Panc1 (cell line): ENCODE data around the gene NQO1. TPM values are rescaled to one million over a fixed set of nuclear protein-coding genes. Genes with fewer than 3 reads are reported as not detected.

Experiments
- ATAC-seq: fragments of 200-7000 bp; cut with Tn5 transposase; 2 replicates; pipeline ENCODE4 v1.9.1; 2020; ENCODE audit warnings: mild to moderate bottlenecking, moderate library complexity
- BruUV-seq: library from RNA; stranded (reverse); fragments of 400-500 nt; replicated peaks from 2 replicates; lab custom pipeline; 2021; lab: Mats Ljungman, UMichigan
- CTCF ChIA-PET: fragments of 300-600 bp; sonication (Branson Sonifier 250); formaldehyde crosslinking; loops from one replicate; lab custom pipeline; 2022; ENCODE audit warnings: antibody characterized with exemption; lab: Charles Lee
- POLR2A ChIA-PET: fragments of 300-600 bp; sonication (Branson Sonifier 250); formaldehyde crosslinking; loops from one replicate; lab custom pipeline; 2022; ENCODE audit warnings: antibody characterized with exemption; lab: Charles Lee
- DNase-seq: peaks from one replicate; pipeline ENCODE4 v3.0.0-alpha.2; 2010; ENCODE audit warnings: low read depth, low spot score
- H3K27ac ChIP-seq: 2 replicates; pipeline ENCODE4 v1.5.1; 2011; ENCODE audit warnings: mild to moderate bottlenecking, low read length, inconsistent platforms
- H3K27me3 ChIP-seq: fragments of 200-500 bp; sonication (Bioruptor generic); 2 replicates; pipeline ENCODE4 v1.6.0; 2014; ENCODE audit warnings: low read length, inconsistent platforms; ENCODE audit not compliant: control insufficient read depth, insufficient read depth
- H3K36me3 ChIP-seq: fragments of 200-500 bp; sonication (Bioruptor generic); 2 replicates; pipeline ENCODE4 v1.5.1; 2014; ENCODE audit warnings: inconsistent platforms, mild to moderate bottlenecking, low read length, moderate library complexity; ENCODE audit not compliant: control insufficient read depth, insufficient read depth
- H3K4me1 ChIP-seq: 2 replicates; pipeline ENCODE4 v1.5.1; 2011; ENCODE audit warnings: inconsistent platforms, mild to moderate bottlenecking, low read length, moderate library complexity; ENCODE audit not compliant: control insufficient read depth, insufficient read depth
- H3K4me3 ChIP-seq, 2 experiments: 2 replicates each; pipeline ENCODE4 v1.5.1; 2011 to 2012; ENCODE audit warnings: low read depth in 2 of 2, low read length in 2 of 2, mild to moderate bottlenecking in 2 of 2, inconsistent platforms in 1 of 2, moderate library complexity in 1 of 2
- H3K9me3 ChIP-seq: fragments of 200-500 bp; sonication (Bioruptor generic); 2 replicates; pipeline ENCODE4 v1.5.1; 2014; ENCODE audit warnings: low read depth, mild to moderate bottlenecking, inconsistent platforms, low read length, moderate library complexity; ENCODE audit not compliant: control insufficient read depth, insufficient read depth
- POLR2AphosphoS5 ChIP-seq: IDR thresholded peaks from 2 replicates; pipeline ENCODE4 v1.6.1; 2012; ENCODE audit warnings: mild to moderate bottlenecking, low read depth, low read length, moderate library complexity
- SIN3A ChIP-seq: IDR thresholded peaks from 2 replicates; pipeline ENCODE4 v1.6.1; 2012; ENCODE audit warnings: low read depth, mild to moderate bottlenecking, low read length, moderate library complexity, borderline replicate concordance; ENCODE audit not compliant: insufficient read depth
- TCF7L2 ChIP-seq: IDR thresholded peaks from 2 replicates; pipeline ENCODE4 v1.6.1; 2011; ENCODE audit warnings: mild to moderate bottlenecking, low read depth, low read length, inconsistent platforms
- in situ Hi-C: cut with HindIII; loops from 2 replicates; pipeline ENCODE4 v1.10.0; 2016; ENCODE audit warnings: low sequenced_read_pairs, low pct_unique_long_range_greater_than_20kb
- intact Hi-C: fragments of 100-400 bp; cut with micrococcal nuclease; formaldehyde crosslinking; loops from one replicate; pipeline ENCODE4 v1.10.0; 2022; ENCODE audit not compliant: unreplicated experiment
- total RNA-seq: library from RNA; stranded (reverse); gene quantifications from one replicate; pipeline ENCODE4 v1.2.1, GENCODE V29; 2021; ENCODE audit not compliant: unreplicated experiment
- TF ChIP-seq, protein P1 (sequence below), 2 experiments: IDR thresholded peaks; 2 replicates each; pipeline ENCODE4 v1.6.1; 2011 to 2012; ENCODE audit warnings: low read depth in 2 of 2, control low read depth in 1 of 2, low read length in 1 of 2, mild to moderate bottlenecking in 1 of 2, moderate library complexity in 1 of 2; ENCODE audit not compliant: insufficient read depth in 1 of 2
- TF ChIP-seq, protein P2 (sequence below): fragments of 450-650 bp; IDR thresholded peaks from 2 replicates; pipeline ENCODE4 v1.5.1; 2017; ENCODE audit warnings: mild to moderate bottlenecking

NQO1 gene
- total RNA-seq, 1 experiment from 2014 or later, result 147 TPM

DNA sequence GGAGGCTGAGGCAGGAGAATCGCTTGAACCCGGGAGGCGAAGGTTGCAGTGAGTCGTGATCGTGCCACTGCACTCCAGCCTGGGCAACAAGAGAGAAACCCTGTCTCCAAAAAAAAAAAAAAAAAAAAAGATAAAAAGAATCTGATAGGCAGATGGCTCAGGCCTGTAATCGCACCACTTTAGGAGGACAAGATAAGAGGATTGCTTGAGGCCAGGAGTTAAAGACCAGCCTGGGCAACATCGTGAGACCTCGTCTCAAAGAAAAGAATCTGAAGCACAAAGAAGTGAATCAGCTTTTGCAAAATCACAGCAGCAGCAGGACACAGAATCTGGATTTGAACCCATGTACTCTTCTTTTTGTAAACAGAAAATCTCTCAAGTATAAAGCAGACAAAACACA lies 20.8 kb upstream of the NQO1 start:
- ChIA-PET CTCF (no interaction called here), POLR2A (no interaction called here)
- TF ChIP-seq, protein P1, sequence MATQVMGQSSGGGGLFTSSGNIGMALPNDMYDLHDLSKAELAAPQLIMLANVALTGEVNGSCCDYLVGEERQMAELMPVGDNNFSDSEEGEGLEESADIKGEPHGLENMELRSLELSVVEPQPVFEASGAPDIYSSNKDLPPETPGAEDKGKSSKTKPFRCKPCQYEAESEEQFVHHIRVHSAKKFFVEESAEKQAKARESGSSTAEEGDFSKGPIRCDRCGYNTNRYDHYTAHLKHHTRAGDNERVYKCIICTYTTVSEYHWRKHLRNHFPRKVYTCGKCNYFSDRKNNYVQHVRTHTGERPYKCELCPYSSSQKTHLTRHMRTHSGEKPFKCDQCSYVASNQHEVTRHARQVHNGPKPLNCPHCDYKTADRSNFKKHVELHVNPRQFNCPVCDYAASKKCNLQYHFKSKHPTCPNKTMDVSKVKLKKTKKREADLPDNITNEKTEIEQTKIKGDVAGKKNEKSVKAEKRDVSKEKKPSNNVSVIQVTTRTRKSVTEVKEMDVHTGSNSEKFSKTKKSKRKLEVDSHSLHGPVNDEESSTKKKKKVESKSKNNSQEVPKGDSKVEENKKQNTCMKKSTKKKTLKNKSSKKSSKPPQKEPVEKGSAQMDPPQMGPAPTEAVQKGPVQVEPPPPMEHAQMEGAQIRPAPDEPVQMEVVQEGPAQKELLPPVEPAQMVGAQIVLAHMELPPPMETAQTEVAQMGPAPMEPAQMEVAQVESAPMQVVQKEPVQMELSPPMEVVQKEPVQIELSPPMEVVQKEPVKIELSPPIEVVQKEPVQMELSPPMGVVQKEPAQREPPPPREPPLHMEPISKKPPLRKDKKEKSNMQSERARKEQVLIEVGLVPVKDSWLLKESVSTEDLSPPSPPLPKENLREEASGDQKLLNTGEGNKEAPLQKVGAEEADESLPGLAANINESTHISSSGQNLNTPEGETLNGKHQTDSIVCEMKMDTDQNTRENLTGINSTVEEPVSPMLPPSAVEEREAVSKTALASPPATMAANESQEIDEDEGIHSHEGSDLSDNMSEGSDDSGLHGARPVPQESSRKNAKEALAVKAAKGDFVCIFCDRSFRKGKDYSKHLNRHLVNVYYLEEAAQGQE (IDR thresholded peaks at IDR 0.05; ENCODE audit: insufficient read depth in 1 of 2, low read depth in 2 of 2, low read length in 1 of 2), result no peak
- TF ChIP-seq TCF7L2 (no peak), SIN3A (no peak), POLR2AphosphoS5 (no peak)
- TF ChIP-seq, protein P2, sequence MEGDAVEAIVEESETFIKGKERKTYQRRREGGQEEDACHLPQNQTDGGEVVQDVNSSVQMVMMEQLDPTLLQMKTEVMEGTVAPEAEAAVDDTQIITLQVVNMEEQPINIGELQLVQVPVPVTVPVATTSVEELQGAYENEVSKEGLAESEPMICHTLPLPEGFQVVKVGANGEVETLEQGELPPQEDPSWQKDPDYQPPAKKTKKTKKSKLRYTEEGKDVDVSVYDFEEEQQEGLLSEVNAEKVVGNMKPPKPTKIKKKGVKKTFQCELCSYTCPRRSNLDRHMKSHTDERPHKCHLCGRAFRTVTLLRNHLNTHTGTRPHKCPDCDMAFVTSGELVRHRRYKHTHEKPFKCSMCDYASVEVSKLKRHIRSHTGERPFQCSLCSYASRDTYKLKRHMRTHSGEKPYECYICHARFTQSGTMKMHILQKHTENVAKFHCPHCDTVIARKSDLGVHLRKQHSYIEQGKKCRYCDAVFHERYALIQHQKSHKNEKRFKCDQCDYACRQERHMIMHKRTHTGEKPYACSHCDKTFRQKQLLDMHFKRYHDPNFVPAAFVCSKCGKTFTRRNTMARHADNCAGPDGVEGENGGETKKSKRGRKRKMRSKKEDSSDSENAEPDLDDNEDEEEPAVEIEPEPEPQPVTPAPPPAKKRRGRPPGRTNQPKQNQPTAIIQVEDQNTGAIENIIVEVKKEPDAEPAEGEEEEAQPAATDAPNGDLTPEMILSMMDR, result no peak
- Histone ChIP-seq H3K9me3 (no peaks in the 10 kb centered on the region), H3K4me1 (no peaks in the 10 kb centered on the region), H3K36me3 (peaks cover 23% of the 10 kb centered on the region), H3K27me3 (no peaks in the 10 kb centered on the region), H3K27ac (no peak overlapping the region), H3K4me3 (no peak overlapping the region)
- in situ Hi-C loops (no loop called here), intact Hi-C loops (no loop called here)
- BruUV-seq, result no TSS peak
- ATAC-seq (no peak), DNase-seq (no peak)

DNA sequence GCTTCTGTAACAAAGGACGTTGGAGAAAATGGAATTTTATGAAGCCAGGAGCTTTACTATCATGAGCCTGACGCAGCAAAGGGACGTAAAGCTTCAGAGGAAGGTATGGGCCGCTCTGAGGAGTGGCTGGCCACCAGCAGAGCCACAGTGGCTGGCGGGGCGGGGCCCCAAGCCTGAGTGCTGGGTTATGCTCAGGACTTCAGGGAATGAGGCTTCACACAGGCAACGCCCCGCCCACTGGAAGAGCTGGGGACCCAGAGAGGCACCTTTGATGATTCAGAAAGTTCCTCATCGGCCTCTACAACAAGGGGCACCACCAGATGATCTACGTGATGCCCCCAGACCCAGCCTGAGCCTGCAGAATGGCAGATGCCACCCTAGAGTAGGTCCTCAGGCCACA lies 19.6 kb upstream of the NQO1 start:
- TF ChIP-seq POLR2AphosphoS5, result no peak
- TF ChIP-seq TCF7L2, result no peak
- TF ChIP-seq, protein P2, result no peak
- TF ChIP-seq, protein P1 (IDR thresholded peaks at IDR 0.05; ENCODE audit: insufficient read depth in 1 of 2, low read depth in 2 of 2, low read length in 1 of 2), result no peak
- no peak for TF ChIP-seq SIN3A
- DNase-seq (no peak), ATAC-seq (no peak)
- ChIA-PET CTCF (no interaction called here), POLR2A (no interaction called here)
- no TSS peak for BruUV-seq
- Histone ChIP-seq H3K36me3 (peaks cover 28% of the 10 kb centered on the region), H3K9me3 (no peaks in the 10 kb centered on the region), H3K4me3 (no peak overlapping the region), H3K4me1 (no peaks in the 10 kb centered on the region), H3K27me3 (no peaks in the 10 kb centered on the region), H3K27ac (no peak overlapping the region)
- in situ Hi-C loops, result no loop called here
- intact Hi-C loops, result no loop called here
